ENCODE results near the gene NLGN1.

Gene NLGN1

DNA sequence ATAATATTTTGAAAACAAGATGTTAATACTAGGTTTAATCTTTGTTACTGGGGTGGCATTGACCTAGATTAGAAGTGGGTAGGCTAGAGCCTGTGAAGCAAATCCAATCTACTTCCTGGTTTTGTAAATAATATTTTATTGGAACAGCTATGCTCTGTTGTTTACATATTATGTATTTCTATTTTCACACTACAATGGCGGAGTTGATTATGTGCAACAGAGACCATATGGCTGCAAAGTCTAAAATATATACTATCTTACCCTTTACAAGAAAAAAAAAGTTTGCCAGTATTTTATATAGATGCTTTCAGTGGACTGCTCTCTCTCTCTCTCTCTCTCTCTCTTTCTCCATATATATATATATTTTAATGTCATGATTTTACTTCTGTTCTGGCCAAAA is 244.2 kb downstream of the NLGN1 start:
- DNase-seq (ENCODE audit: low spot score) = no peak

- no peak for DNase-seq (ENCODE audit: low spot score)
Observed at GRCh38 chr3:173644086-173645082, 246.8 kb downstream of the NLGN1 start.

GRCh38 chr3:173650596-173650995 is 253.1 kb downstream of the NLGN1 start:
- DNase-seq (ENCODE audit: low spot score) = no peak

- no peak for DNase-seq (ENCODE audit: low spot score)
Observed at GRCh38 chr3:173652093-173652492, 254.5 kb downstream of the NLGN1 start.

DNA sequence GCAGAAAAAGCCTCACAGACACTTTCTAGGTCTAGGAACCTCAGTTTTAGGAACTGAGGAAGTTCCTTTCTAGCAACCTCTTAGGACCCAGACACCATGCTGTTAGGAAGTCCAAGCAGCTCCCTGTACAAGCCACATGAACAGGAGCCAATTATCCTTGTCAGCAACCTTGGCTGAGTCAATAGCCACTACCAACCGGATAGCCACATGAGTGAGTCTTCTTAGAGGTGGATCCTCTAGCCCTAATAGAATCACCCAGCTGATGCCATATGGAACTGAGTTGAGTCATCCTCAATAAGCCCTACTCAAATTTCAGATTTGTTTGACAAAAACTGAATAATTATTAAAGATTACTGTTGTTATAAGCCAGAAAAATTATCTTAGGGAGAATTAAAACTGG is 256.2 kb downstream of the NLGN1 start:
- no peak for DNase-seq (ENCODE audit: low spot score)

DNA sequence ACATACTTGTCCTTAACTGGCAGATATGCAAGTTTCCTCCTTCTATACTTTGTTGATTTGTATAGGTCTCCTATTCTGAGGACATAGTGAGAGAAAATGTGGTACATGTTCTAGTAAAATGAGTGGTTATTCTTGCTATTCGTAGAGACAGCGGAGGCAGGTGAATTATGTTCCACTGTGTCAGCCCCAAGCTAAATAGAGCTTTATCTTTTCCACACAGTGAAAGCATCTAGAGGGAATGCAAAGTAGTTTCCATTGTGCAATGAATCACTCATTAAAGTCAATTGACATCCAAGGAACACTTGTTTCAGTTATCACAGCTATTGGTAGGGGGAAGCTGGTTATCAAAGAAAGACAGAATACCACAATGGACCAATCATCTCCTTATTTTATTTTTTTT is 262.4 kb downstream of the NLGN1 start:
- no peak for DNase-seq (ENCODE audit: low spot score)

DNA sequence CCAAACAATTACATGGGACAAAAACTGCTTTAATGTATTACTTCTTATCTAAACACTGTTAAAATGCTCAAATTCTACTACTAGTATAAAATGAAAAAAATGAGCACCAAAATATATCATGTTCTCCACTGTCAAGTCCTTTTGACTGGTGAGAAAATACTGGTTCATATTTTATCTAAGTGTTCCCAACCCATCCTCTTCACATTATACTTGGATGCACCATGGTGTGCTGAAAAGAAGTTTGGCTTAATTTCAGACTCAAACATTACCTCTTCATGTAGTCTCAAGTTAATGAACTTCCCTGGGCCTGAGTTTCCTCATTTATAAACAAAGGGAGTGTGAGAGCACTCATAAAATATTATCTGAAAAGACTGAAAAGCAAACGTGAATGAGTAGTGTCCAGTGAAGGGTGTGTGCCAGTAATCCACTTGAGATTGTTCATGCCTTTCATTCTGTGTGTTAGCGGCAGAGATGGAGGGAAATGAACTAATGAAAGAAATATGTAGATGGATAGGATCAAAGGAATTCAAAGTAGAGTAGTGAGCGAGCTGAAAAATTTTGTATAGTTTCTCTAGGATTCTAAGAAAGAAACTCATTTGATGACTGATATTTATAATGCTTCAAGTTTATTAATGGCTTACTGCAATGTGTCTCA is 263.2 kb downstream of the NLGN1 start:
- DNase-seq (ENCODE audit: low spot score) = no peak

DNA sequence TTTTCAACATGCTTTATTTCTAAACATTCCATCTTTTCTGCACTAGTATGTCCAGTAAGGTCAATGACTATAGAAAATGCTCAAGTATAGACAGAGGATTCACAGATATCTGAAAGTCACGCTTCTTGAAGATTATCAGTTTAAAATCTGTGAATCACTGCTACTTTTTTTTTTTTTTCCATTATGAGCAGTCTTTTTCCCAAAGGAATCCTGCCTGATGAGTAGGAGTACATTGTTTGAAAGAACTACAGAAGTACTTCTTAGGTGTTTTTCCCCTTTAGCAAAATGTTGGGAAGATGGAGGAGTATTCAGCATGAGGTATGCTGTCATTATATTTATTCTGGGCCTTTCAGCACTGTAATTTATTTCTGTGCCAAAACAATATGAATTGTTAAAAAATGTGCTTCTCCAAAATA is 266.2 kb downstream of the NLGN1 start:
- no peak for DNase-seq (ENCODE audit: low spot score)

- no peak for DNase-seq (ENCODE audit: low spot score)
Observed at GRCh38 chr3:173676094-173676493, 278.6 kb downstream of the NLGN1 start.

DNA sequence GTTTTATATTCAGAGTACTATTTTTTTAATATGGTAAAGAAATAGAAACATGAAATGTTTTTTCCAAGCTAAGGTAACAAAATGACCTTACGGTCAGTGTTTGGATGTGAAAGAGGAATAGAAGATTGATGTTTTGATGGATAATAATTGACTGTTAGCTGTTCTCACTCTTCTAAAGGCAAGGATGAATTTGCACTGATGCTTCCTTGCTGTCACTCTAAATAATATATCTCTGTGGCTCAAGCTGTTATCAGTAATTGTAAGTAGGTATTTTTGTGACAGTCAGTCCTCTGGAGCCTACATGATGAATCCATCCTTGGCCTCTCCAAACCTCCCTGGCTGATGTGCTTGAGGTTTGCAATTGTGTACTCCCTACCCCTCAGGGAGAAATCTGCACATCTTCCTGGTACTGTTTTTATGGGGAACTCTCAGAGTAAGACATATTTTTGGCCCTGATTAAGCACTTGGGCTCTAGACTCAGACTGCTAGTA is 283.7 kb downstream of the NLGN1 start:
- no peak for DNase-seq (ENCODE audit: low spot score)

DNA sequence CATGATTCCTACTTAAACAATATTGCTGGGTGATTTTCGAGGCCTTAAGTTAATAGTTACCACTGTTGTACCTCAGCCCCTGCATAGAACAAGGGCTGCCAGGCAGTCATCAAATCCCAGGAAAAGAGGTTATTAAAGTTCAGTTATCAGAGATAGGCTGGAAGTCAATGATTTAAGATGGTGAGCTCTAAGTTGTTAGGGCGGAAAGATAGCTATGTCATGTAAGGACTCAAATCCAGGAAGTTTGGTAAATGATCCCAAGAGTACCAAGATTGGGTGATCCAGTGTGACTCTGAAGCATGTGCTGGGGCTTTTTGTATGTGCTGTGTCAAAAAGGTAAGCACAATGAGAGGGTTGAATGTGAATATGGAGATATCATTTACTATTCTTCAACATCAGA is 287.9 kb downstream of the NLGN1 start:
- no peak for DNase-seq (ENCODE audit: low spot score)

GRCh38 chr3:173688216-173688842 is 290.8 kb downstream of the NLGN1 start:
- no peak for DNase-seq (ENCODE audit: low spot score)

GRCh38 chr3:173690542-173691180 is 293.1 kb downstream of the NLGN1 start:
- DNase-seq (ENCODE audit: low spot score) = no peak

DNA sequence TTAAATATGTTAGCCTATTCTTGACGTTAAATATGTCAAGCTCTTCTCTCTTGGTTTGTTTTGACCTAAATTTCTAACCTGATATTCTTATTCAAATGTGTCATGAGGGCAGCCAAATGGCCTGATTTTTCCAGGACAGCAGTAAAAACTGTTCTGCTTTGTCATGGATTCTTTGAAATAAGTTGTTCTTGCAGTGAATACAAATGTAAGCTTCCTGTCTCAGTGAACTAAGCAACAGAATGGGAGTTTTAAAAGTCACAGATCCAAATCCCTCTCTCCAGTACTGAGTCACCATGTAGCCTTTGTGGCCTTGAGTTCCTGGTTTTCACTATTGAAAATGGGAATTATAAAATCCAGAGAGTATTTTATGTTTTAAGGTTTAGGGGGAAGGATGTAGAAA is 301.8 kb downstream of the NLGN1 start:
- DNase-seq (ENCODE audit: low spot score) = no peak

DNA sequence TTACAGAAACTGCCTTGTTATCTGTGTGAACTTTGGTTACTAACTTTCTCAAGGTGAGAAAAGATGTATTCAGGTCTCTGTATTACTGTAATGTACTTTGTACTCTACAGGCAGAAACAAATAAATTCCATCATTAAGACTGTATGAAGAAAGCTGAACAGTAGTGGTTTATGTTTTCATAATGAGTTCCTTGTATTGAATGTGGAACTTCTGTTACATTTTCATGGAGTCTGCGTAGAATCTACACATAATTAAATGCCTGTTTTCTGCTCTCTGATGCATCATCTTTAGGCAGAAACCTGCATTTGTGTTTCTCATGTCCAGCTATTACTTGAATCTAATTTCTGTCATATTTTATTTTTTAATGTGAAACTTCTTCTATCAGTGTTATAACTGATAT is 302.8 kb downstream of the NLGN1 start:
- no peak for DNase-seq (ENCODE audit: low spot score)

GRCh38 chr3:173702561-173702960 is 305.0 kb downstream of the NLGN1 start:
- no peak for DNase-seq (ENCODE audit: low spot score)

GRCh38 chr3:173703771-173704170 is 306.2 kb downstream of the NLGN1 start:
- DNase-seq (ENCODE audit: low spot score) = no peak

DNA sequence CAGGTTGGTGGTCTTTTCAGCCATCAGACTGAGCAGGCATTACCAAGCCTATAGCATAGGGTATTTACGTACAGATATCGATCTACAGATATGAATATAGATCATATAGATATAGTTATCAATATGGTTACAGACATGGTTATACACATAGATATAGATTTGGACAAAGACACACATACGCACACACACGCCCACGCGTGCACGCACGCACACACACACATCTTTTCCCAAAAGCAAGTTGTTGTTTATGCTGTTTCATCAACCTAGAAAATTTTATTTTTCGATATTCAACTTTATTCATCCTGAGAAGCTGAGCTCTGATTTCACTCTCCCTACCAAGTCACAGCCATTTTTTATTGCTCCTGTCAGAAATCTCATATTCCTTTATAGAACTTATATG is 309.1 kb downstream of the NLGN1 start:
- no peak for DNase-seq (ENCODE audit: low spot score)

DNA sequence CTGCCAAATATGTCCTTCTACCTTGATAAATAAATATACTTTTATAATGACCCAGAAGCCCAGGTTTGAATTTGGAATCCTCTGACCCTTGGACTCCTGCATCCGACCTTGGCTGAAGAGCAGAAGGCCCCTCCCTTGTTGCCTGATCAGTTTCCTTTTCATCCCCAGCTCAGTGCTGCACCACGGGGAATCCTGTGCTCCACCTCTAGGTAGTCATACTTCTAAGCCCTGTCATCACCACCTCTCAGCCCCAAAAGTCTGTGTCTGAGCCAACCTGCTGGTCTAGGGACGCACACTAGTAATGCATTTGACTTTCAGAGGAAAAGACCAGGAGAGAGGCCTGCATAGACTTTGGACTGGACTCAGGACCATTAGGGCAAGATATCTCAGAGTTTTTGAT is 310.6 kb downstream of the NLGN1 start:
- no peak for DNase-seq (ENCODE audit: low spot score)

- DNase-seq (ENCODE audit: low spot score) = no peak
Observed at GRCh38 chr3:173709026-173709425, 311.5 kb downstream of the NLGN1 start.

GRCh38 chr3:173711619-173712018 is 314.1 kb downstream of the NLGN1 start:
- DNase-seq (ENCODE audit: low spot score) = no peak

- DNase-seq (ENCODE audit: low spot score) = no peak
Observed at GRCh38 chr3:173719585-173719984, 322.0 kb downstream of the NLGN1 start.
